Measurements from ENCODE around the gene ACTG1.

- TF ChIP-seq POLR2A (IDR thresholded peaks at IDR 0.05) = no peak
- TF ChIP-seq, protein P1, sequence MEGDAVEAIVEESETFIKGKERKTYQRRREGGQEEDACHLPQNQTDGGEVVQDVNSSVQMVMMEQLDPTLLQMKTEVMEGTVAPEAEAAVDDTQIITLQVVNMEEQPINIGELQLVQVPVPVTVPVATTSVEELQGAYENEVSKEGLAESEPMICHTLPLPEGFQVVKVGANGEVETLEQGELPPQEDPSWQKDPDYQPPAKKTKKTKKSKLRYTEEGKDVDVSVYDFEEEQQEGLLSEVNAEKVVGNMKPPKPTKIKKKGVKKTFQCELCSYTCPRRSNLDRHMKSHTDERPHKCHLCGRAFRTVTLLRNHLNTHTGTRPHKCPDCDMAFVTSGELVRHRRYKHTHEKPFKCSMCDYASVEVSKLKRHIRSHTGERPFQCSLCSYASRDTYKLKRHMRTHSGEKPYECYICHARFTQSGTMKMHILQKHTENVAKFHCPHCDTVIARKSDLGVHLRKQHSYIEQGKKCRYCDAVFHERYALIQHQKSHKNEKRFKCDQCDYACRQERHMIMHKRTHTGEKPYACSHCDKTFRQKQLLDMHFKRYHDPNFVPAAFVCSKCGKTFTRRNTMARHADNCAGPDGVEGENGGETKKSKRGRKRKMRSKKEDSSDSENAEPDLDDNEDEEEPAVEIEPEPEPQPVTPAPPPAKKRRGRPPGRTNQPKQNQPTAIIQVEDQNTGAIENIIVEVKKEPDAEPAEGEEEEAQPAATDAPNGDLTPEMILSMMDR (IDR thresholded peaks at IDR 0.05) = no peak
These were observed 5.7 kb upstream of the ACTG1 start for GRCh38 chr17:81518113-81518784.

All from thyroid gland (tissue), 4 donors.